OCI-LY3 (cell line): ENCODE results near the gene ARCN1.

Experiments used
- EZH2phosphoT487 ChIP-seq: fragments of 200-600 bp; shearing (Covaris generic); IDR thresholded peaks from 2 replicates; pipeline ENCODE4 v1.6.1; 2018; ENCODE audit warnings: antibody characterized with exemption, mixed run types, low read depth
- TF ChIP-seq, protein P1 (sequence below): fragments of 200-600, 300-600 bp; sonication (generic); IDR thresholded peaks from 2 replicates; pipeline ENCODE4 v1.5.1; 2014; ENCODE audit warnings: antibody characterized with exemption, low read length, low read depth

DNA sequence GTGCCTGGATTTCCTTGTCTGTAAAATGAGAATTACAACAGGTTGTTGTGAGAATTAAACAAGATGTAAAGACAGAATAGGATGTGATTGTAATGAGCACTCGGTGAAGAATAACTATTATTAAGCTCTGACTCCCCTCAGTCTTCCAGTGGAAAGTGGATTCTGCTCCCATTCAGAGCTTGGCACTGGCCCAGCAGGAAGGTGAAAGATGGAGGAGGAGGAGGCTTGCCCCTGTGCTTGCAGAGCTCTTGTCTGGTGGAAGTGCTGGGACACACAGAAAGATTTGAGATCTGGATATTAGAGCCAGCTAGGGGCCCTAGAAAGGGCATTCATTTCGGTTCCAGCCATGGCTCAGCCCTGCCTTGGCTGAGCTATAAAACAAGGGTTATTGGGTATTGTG, 63.4 kb downstream of the ARCN1 start:
- TF ChIP-seq EZH2phosphoT487, result no peak
- TF ChIP-seq, protein P1, sequence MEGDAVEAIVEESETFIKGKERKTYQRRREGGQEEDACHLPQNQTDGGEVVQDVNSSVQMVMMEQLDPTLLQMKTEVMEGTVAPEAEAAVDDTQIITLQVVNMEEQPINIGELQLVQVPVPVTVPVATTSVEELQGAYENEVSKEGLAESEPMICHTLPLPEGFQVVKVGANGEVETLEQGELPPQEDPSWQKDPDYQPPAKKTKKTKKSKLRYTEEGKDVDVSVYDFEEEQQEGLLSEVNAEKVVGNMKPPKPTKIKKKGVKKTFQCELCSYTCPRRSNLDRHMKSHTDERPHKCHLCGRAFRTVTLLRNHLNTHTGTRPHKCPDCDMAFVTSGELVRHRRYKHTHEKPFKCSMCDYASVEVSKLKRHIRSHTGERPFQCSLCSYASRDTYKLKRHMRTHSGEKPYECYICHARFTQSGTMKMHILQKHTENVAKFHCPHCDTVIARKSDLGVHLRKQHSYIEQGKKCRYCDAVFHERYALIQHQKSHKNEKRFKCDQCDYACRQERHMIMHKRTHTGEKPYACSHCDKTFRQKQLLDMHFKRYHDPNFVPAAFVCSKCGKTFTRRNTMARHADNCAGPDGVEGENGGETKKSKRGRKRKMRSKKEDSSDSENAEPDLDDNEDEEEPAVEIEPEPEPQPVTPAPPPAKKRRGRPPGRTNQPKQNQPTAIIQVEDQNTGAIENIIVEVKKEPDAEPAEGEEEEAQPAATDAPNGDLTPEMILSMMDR, result no peak
